ENCODE measurements around the gene CFD.

Gene CFD

DNA sequence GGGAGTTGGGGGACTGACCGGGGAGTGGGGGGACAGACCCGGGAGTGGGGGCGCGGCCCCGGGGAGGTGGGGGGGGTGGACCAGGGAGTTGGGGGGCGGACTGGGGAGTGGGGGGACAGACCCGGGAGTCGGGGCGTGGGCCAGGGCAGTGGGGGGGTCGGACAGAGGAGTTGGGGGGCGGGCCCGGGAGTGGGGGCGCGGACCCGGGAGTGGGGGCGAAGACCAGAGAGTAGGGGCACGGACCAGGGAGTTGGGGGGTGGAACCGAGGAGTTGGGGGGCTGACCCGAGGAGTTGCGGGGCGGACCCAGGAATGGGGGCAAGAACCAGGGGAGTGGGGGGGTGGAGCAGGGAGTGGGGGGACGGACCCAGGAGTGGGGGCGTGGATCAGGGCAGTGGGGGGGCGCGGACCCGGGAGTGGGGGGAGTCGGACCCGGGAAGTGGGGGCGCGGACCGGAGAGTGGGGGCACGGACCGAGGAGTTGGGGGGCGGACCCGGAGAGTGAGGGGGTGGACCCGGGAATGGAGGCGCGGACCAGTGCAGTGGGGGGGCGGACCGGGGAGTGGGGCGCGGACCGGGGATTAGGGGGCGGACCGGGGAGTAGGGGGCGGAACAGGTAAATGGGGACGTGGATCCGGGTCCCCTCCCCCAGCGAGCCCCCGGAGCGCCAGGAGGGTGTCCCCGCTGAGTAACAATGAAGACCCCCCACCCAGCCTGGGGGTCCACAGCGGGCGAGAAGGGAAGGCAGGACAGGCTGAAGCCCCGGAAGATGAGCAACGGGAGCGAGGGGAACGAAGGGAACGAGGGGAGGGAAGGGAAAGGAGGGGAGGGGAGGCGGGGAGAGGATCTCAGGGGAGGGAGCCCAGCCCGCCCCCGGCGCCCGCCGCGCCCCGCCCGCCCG lies 53.0 kb downstream of the CFD start:
- no peak for DNase-seq (ENCODE audit: extremely low read depth, low read depth)
- no peak for TF ChIP-seq CTCF (IDR thresholded peaks at IDR 0.05; ENCODE audit: low read depth, low read length)

Measured in AG09319 (cell line).